Upper lobe of left lung (tissue), 4 donors: ENCODE measurements around the gene TMEM170A.

ENCODE experiments used
- EP300 ChIP-seq, 4 donors: sonication (generic); formaldehyde crosslinking; IDR thresholded peaks; one replicate each; pipeline ENCODE4 v1.5.1; 2017; ENCODE audit warnings: antibody characterized with exemption in 4 of 4, control low read depth in 2 of 4
- POLR2A ChIP-seq, 4 donors: fragments of 450-650 bp; IDR thresholded peaks; one replicate each; pipeline ENCODE4 v1.5.1; 2016 to 2017; ENCODE audit warnings: antibody characterized with exemption in 4 of 4, mild to moderate bottlenecking in 2 of 4
- POLR2AphosphoS5 ChIP-seq, 2 donors: sonication (generic); formaldehyde crosslinking; IDR thresholded peaks; one replicate each; pipeline ENCODE4 v1.5.1; 2017; ENCODE audit warnings: antibody characterized with exemption in 2 of 2
- TF ChIP-seq, protein P1 (sequence below), 6 experiments: fragments of 450-650 bp in 4 of 6; fragments of 200-600 bp in 2 of 6; sonication (generic) in 2 of 6; IDR thresholded peaks; one replicate each; pipeline ENCODE4 v1.5.1; 2016 to 2019; ENCODE audit warnings: antibody characterized with exemption in 6 of 6

DNA sequence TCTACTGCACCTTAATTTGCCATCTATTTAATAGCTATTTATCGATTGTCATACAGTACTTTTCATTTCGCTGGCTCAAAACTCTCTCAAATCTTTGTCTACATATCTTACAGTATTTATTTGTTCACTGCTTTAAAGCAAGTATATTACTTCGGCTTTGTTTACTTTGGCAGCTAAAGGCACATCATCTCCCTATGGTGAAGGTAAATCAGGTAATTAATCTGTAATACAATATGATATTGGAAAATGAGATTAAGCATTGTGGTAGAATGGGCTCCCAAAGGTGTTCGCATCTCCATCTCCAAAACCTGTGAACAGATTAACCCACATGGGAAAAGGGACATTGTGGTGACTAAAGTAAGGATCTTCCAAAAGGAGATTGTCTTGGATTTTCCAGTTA is 6.5 kb downstream of the TMEM170A start:
- TF ChIP-seq POLR2A (IDR thresholded peaks at IDR 0.05) (no peak), EP300 (IDR thresholded peaks at IDR 0.05) (no peak), POLR2AphosphoS5 (IDR thresholded peaks at IDR 0.05) (no peak)
- TF ChIP-seq, protein P1, sequence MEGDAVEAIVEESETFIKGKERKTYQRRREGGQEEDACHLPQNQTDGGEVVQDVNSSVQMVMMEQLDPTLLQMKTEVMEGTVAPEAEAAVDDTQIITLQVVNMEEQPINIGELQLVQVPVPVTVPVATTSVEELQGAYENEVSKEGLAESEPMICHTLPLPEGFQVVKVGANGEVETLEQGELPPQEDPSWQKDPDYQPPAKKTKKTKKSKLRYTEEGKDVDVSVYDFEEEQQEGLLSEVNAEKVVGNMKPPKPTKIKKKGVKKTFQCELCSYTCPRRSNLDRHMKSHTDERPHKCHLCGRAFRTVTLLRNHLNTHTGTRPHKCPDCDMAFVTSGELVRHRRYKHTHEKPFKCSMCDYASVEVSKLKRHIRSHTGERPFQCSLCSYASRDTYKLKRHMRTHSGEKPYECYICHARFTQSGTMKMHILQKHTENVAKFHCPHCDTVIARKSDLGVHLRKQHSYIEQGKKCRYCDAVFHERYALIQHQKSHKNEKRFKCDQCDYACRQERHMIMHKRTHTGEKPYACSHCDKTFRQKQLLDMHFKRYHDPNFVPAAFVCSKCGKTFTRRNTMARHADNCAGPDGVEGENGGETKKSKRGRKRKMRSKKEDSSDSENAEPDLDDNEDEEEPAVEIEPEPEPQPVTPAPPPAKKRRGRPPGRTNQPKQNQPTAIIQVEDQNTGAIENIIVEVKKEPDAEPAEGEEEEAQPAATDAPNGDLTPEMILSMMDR (IDR thresholded peaks at IDR 0.05) = no peak
